ENCODE data around the gene BRSK2. TPM values are rescaled to one million over a fixed set of nuclear protein-coding genes. Genes with fewer than 3 reads are reported as not detected.

The BRSK2 gene
- total RNA-seq, 3 donors from 2014 or later, result 0.15 to 0.80 (median 0.66) TPM

DNA sequence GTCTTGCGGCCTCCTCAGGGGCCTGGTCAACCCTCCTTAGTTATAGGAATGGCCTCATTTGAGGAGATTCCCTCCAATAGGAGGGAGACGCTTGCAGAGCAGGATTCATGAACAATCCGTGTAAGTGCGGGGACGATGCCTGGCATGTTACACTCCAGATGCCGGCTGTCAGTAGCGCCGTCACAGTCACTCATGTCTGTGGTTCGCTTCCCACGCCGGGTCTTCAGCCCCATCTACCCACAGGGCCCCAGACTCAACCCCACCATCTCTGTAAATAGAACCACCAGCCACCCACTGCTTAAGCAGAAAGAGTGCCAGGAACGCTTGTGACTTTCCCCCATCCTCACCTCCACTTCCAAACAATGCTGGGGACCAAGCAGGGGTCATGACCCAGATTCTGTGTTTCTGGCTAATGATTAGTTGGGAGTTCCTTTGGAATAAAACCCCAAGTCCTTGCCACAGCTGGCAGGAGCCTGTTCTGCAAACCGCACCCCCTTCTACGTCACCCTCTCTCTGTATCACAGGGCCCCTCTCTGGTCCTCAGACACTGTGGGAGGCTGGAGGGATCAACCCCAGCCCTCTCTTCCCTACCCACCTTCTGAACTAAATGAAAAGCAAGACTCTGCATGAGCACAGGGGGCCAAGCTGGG lies 41.5 kb upstream of the BRSK2 start:
- DNase-seq (ENCODE audit: low spot score in 2 of 2), result no peak
- intact Hi-C loops (cut with DNase I; ENCODE audit: low total_unique reads), result no loop called here
- H3K4me1 ChIP-seq, result no peaks in the 10 kb centered on the region
- no peak overlapping the region for H3K4me3 ChIP-seq
- no peaks in the 10 kb centered on the region for H3K9me3 ChIP-seq
- TF ChIP-seq POLR2AphosphoS5 (IDR thresholded peaks at IDR 0.05) (no peak), POLR2A (IDR thresholded peaks at IDR 0.05) (no peak)
- TF ChIP-seq, protein P1, sequence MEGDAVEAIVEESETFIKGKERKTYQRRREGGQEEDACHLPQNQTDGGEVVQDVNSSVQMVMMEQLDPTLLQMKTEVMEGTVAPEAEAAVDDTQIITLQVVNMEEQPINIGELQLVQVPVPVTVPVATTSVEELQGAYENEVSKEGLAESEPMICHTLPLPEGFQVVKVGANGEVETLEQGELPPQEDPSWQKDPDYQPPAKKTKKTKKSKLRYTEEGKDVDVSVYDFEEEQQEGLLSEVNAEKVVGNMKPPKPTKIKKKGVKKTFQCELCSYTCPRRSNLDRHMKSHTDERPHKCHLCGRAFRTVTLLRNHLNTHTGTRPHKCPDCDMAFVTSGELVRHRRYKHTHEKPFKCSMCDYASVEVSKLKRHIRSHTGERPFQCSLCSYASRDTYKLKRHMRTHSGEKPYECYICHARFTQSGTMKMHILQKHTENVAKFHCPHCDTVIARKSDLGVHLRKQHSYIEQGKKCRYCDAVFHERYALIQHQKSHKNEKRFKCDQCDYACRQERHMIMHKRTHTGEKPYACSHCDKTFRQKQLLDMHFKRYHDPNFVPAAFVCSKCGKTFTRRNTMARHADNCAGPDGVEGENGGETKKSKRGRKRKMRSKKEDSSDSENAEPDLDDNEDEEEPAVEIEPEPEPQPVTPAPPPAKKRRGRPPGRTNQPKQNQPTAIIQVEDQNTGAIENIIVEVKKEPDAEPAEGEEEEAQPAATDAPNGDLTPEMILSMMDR (IDR thresholded peaks at IDR 0.05), result no peak
- peaks cover 0 to 6% of the 10 kb centered on the region in 2 donors for H3K27me3 ChIP-seq
- no peak overlapping the region for H3K27ac ChIP-seq
- H3K36me3 ChIP-seq, result no peaks in the 10 kb centered on the region

DNA sequence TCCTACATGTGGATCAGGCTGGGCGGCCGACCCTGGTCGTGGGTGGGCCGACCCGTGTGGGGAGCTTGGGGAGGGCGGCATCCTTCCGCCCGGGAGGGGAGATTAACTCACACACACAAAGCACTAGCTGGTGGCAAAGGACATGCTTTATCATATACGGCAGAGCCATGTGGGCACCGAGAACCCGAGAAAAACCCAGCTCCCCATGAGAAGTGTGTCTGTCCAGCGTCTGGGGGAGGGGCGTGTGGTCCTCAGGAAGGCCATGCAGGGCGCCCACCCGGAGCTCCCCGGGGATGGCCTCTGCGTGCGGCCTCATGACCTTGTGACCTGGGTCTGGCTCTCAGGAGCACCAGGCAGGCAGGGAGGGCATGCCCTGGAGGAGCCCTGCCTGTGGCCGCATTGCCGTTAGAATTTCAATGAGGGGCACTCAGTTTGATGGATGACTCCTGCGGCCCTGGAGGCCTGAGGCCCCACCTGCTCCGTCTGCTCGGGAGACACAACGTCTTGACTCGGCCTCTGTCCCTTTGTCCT lies 40.9 kb upstream of the BRSK2 start:
- intact Hi-C loops (cut with DNase I; ENCODE audit: low total_unique reads), result no loop called here
- no peaks in the 10 kb centered on the region for H3K36me3 ChIP-seq

DNA sequence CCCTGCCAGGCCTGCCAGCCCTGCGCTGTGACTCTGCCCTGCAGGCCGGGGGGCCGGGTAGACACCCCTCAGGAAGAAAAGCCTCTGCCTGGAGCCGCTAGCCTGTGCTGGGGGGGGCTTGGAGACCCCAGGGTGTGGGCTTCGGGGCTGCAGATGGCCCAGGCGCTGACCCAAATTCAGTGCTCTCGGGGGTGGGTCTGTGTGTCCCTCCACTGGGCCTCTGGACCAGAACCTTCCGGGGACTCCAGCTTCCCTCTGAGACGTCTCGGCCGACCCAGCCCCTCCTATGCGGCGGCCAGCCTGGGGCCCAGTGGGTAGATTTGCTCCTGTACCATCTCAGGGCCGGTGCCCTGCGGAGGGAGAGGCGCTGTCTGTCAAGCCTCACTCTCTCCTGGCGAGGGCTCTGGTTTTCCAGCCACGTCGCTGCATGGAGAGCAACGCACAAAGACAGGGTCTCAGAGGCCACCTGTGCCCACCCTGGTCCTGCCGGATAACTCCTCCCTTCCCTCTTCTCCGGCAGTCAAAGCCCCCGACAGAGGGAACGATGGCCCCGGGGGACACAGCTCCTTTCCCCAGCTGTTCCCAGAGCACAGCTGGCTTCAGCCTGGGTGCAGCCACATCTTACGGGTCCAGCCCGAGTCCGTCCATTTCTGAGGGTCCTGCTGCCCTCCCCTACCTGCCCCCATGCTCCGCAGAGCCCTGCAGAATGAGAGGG lies 40.2 kb upstream of the BRSK2 start:
- no peak for DNase-seq (ENCODE audit: low spot score in 2 of 2)
- H3K27me3 ChIP-seq, result peaks cover 0 to 14% of the 10 kb centered on the region in 2 donors

More for the DNA sequence above, 40.9 kb upstream of the BRSK2 start:
- Histone ChIP-seq H3K4me3 (no peak overlapping the region), H3K4me1 (no peaks in the 10 kb centered on the region), H3K27ac (no peak overlapping the region), H3K27me3 (peaks cover 0 to 7% of the 10 kb centered on the region in 2 donors), H3K9me3 (no peaks in the 10 kb centered on the region)
- no peak for DNase-seq (ENCODE audit: low spot score in 2 of 2)
- no peak for TF ChIP-seq POLR2A (IDR thresholded peaks at IDR 0.05)
- no peak for TF ChIP-seq POLR2AphosphoS5 (IDR thresholded peaks at IDR 0.05)
- TF ChIP-seq, protein P1 (IDR thresholded peaks at IDR 0.05), result no peak

GRCh38 chr11:1350086-1350725 lies 39.5 kb upstream of the BRSK2 start:
- Histone ChIP-seq H3K36me3 (no peaks in the 10 kb centered on the region), H3K27me3 (peaks cover 0 to 14% of the 10 kb centered on the region in 2 donors), H3K4me1 (no peaks in the 10 kb centered on the region), H3K27ac (no peak overlapping the region), H3K4me3 (no peak overlapping the region), H3K9me3 (no peaks in the 10 kb centered on the region)
- DNase-seq (ENCODE audit: low spot score in 2 of 2), result no peak
- intact Hi-C loops (cut with DNase I; ENCODE audit: low total_unique reads), result no loop called here
- TF ChIP-seq POLR2A (IDR thresholded peaks at IDR 0.05), result no peak
- TF ChIP-seq, protein P1 (IDR thresholded peaks at IDR 0.05), result no peak
- no peak for TF ChIP-seq POLR2AphosphoS5 (IDR thresholded peaks at IDR 0.05)

More for the DNA sequence above, 40.2 kb upstream of the BRSK2 start:
- H3K36me3 ChIP-seq, result no peaks in the 10 kb centered on the region
- intact Hi-C loops (cut with DNase I; ENCODE audit: low total_unique reads), result no loop called here
- H3K27ac ChIP-seq, result no peak overlapping the region
- no peaks in the 10 kb centered on the region for H3K4me1 ChIP-seq
- no peak overlapping the region for H3K4me3 ChIP-seq
- H3K9me3 ChIP-seq, result no peaks in the 10 kb centered on the region
- TF ChIP-seq POLR2AphosphoS5 (IDR thresholded peaks at IDR 0.05) (no peak), POLR2A (IDR thresholded peaks at IDR 0.05) (no peak)
- TF ChIP-seq, protein P1 (IDR thresholded peaks at IDR 0.05), result no peak

Measured in breast epithelium (tissue), 4 donors.